NAMALWA (cell line): Measurements from ENCODE around the gene FBXO40.

Experiments
- DNase-seq: peaks from one replicate; pipeline ENCODE4 v3.0.0-alpha.2; 2015; ENCODE audit warnings: low spot score

Gene FBXO40

GRCh38 chr3:121662742-121663141, 69.6 kb downstream of the FBXO40 start:
- DNase-seq = no peak

- DNase-seq = no peak
Measured at GRCh38 chr3:121663171-121663847, 70.1 kb downstream of the FBXO40 start.

- DNase-seq = no peak
Measured at GRCh38 chr3:121665488-121665887, 72.3 kb downstream of the FBXO40 start.

- no peak for DNase-seq
Measured at GRCh38 chr3:121667333-121667732, 74.2 kb downstream of the FBXO40 start.

GRCh38 chr3:121670676-121671075, 77.5 kb downstream of the FBXO40 start:
- no peak for DNase-seq

GRCh38 chr3:121677141-121677540, 84.0 kb downstream of the FBXO40 start:
- DNase-seq = no peak
